DND-41 (cell line): ENCODE data around the gene CFAP43.

ENCODE experiments used
- ATAC-seq: fragments of 200-7000 bp; cut with Tn5 transposase; 3 replicates; pipeline ENCODE4 v1.9.1; 2021; ENCODE audit warnings: low read depth; ENCODE audit not compliant: insufficient read depth
- DNase-seq: peaks from one replicate; pipeline ENCODE4 v3.0.0-alpha.2; 2020
- H2AFZ ChIP-seq: 2 replicates; pipeline ENCODE4 v1.6.0; 2012; ENCODE audit warnings: low read depth, low read length
- H3K27ac ChIP-seq: 2 replicates; pipeline ENCODE4 v1.5.1; 2012; ENCODE audit warnings: low read length, inconsistent platforms
- H3K27me3 ChIP-seq: fragments of 200-600 bp; sonication (generic); 2 replicates; pipeline ENCODE4 v1.6.0; 2012; ENCODE audit warnings: low read length, mild to moderate bottlenecking, inconsistent platforms; ENCODE audit not compliant: insufficient read depth, poor library complexity
- H3K36me3 ChIP-seq: 2 replicates; pipeline ENCODE4 v1.5.1; 2012; ENCODE audit warnings: low read length, inconsistent platforms; ENCODE audit not compliant: insufficient read depth
- H3K4me1 ChIP-seq: 2 replicates; pipeline ENCODE4 v1.5.1; 2012; ENCODE audit warnings: mild to moderate bottlenecking, low read length; ENCODE audit not compliant: insufficient read depth
- H3K4me2 ChIP-seq: 2 replicates; pipeline ENCODE4 v1.6.0; 2012; ENCODE audit warnings: mild to moderate bottlenecking, moderate library complexity, low read length, inconsistent platforms; ENCODE audit not compliant: insufficient read depth
- H3K4me3 ChIP-seq, 2 experiments: fragments of 200-600 bp in 1 of 2; shearing (Covaris generic) in 1 of 2; 2 replicates each; pipeline ENCODE4 v1.5.1; 2012 to 2016; ENCODE audit warnings: inconsistent platforms in 2 of 2, low read length in 2 of 2, mild to moderate bottlenecking in 2 of 2, low read depth in 1 of 2, moderate library complexity in 1 of 2
- H3K79me2 ChIP-seq: 2 replicates; pipeline ENCODE4 v1.6.0; 2012; ENCODE audit warnings: low read length, inconsistent platforms; ENCODE audit not compliant: insufficient read depth
- H3K9ac ChIP-seq: 2 replicates; pipeline ENCODE4 v1.6.0; 2012; ENCODE audit warnings: low read depth, mild to moderate bottlenecking, inconsistent platforms, low read length, moderate library complexity
- H3K9me3 ChIP-seq: 2 replicates; pipeline ENCODE4 v1.5.1; 2012; ENCODE audit warnings: low read length, moderate library complexity, mild to moderate bottlenecking, inconsistent platforms; ENCODE audit not compliant: insufficient read depth, severe bottlenecking
- H4K20me1 ChIP-seq: 2 replicates; pipeline ENCODE4 v1.6.0; 2012; ENCODE audit warnings: low read length; ENCODE audit not compliant: insufficient read depth
- EZH2 ChIP-seq: IDR thresholded peaks from 3 replicates; pipeline ENCODE4 v1.6.1; 2012; ENCODE audit warnings: borderline replicate concordance, low read depth, mild to moderate bottlenecking, moderate library complexity, low read length, inconsistent platforms; ENCODE audit not compliant: severe bottlenecking
- TF ChIP-seq, protein P1 (sequence below): IDR thresholded peaks from 2 replicates; pipeline ENCODE4 v1.5.1; 2012; ENCODE audit warnings: borderline replicate concordance, low read length, moderate library complexity, mild to moderate bottlenecking; ENCODE audit not compliant: poor library complexity, severe bottlenecking; ENCODE audit errors: extremely low read depth

Gene CFAP43

DNA sequence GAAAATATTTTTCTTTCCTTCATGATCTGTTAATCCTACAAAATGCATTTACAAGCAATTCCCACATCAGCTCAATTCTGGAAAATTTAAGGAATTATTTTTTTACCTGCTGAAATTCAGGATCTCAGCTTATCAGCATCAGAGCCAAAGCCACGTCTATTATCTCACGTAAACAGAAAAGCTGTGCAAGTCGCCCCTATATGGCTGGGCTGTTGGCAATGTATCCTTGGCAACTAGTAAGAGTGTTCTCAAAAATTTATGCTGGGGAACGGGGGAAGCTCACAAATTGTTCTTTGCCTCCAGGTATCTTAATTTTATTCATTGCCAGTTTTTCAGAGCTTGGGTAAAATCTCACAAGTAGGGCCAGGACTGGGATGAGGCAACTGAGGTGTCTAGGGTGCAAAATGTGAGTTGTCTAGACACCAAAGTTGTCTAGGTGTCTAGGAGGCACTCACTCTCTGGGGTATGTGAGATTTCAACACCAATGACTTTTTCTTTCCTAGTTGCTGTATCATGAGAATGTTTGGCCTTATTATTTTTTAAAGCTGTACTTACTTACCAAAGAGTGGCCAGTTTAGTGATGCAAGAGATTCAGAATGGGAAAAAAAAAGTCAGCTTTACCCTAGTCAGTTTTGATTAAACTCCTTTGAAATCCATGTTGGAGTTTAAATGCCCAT lies 41.9 kb upstream of the CFAP43 start:
- H3K4me2 ChIP-seq = no peak overlapping the region
- H3K4me3 ChIP-seq = no peak overlapping the region
- H3K27me3 ChIP-seq = peaks cover 18% of the 10 kb centered on the region
- H3K4me1 ChIP-seq = peaks cover 7% of the 10 kb centered on the region
- H3K79me2 ChIP-seq = no peaks in the 10 kb centered on the region
- H3K27ac ChIP-seq = no peak overlapping the region
- H3K36me3 ChIP-seq = no peaks in the 10 kb centered on the region
- TF ChIP-seq, protein P1, sequence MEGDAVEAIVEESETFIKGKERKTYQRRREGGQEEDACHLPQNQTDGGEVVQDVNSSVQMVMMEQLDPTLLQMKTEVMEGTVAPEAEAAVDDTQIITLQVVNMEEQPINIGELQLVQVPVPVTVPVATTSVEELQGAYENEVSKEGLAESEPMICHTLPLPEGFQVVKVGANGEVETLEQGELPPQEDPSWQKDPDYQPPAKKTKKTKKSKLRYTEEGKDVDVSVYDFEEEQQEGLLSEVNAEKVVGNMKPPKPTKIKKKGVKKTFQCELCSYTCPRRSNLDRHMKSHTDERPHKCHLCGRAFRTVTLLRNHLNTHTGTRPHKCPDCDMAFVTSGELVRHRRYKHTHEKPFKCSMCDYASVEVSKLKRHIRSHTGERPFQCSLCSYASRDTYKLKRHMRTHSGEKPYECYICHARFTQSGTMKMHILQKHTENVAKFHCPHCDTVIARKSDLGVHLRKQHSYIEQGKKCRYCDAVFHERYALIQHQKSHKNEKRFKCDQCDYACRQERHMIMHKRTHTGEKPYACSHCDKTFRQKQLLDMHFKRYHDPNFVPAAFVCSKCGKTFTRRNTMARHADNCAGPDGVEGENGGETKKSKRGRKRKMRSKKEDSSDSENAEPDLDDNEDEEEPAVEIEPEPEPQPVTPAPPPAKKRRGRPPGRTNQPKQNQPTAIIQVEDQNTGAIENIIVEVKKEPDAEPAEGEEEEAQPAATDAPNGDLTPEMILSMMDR = no peak
- TF ChIP-seq EZH2 = no peak
- no peaks in the 10 kb centered on the region for H4K20me1 ChIP-seq
- H3K9me3 ChIP-seq = no peaks in the 10 kb centered on the region
- ATAC-seq = no peak
- no peak for DNase-seq
- no peak overlapping the region for H2AFZ ChIP-seq
- H3K9ac ChIP-seq = no peak overlapping the region

DNA sequence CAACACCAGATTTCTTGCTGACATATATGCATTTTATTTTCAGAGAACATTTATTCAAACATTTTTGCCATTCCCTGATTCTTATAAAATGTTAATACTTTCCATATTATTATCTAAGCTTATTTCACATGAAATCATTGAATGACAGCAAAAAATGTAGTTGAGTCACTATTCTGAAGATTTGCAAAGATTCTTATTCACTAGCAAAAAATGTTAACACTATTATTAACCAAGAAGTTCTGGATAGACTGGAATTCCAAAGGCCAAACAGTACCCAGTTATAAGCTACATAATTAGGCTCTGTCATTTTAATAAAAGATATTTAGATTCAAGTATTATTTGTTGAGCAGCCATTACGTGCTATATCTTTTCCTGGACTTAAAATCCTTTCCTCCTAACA lies 41.1 kb upstream of the CFAP43 start:
- peaks cover 4% of the 10 kb centered on the region for H3K36me3 ChIP-seq
- peaks cover 3% of the 10 kb centered on the region for H3K79me2 ChIP-seq
- no peak overlapping the region for H3K4me3 ChIP-seq
- TF ChIP-seq, protein P1 = no peak
- no peak for TF ChIP-seq EZH2
- no peak overlapping the region for H3K27ac ChIP-seq
- H2AFZ ChIP-seq = no peak overlapping the region
- peaks cover 10% of the 10 kb centered on the region for H3K4me1 ChIP-seq
- H3K9ac ChIP-seq = no peak overlapping the region
- H4K20me1 ChIP-seq = no peaks in the 10 kb centered on the region
- no peak overlapping the region for H3K4me2 ChIP-seq
- H3K9me3 ChIP-seq = no peaks in the 10 kb centered on the region
- no peak for ATAC-seq
- no peak for DNase-seq
- H3K27me3 ChIP-seq = peaks cover 18% of the 10 kb centered on the region

DNA sequence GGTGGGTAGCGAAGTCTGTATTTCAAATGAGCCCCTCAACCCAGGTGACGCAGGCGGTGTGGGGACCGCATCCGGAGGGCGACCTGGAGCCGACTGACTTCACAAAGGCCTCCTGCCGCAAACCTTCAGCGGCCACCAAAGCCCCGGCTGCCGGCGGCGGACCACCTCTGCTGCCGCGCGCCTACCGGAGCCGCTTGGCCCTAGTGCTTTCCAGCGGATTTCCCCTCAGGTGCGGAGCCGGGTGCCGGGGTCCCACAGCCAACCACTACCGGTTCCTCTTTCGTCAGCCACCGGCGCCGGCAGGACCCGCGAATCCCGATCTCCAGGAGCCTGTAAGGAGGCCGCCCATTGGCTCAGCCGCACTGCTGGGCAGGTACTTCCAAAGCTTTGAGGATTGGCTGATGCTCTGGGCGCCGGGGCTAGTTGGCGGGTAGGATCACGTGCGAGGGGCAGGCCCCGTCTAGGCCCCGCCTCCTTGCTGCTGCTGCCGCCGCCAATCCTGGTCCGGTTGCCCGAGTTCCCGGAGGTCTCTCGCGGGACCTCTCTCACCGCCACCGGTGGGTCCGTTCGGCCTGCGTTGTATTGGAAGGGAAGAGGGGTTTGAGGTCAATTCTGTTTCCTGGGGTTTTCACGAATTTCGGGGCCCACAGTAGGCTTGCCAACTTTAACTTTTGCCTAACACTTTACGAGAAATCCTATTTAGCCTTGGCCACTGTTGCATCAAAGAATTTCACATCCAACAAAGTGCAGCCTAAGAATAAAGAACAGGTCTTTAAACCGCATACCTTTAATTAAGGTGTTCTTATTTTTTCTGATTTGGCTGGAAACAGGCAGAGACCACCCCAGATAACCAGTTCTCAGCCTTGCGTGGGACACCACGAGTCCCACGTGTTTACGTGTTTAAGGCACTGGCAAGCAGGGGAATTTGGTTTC lies 36.8 kb upstream of the CFAP43 start, which contains the start of gene GSTO2:
GSTO2 (plus strand) TSS at position 472 of the 933 bp plus-strand sequence. CDS start 5,732 bp downstream, outside the sequence.
- H3K9me3 ChIP-seq = no peaks in the 10 kb centered on the region
- H3K36me3 ChIP-seq = peaks cover 45% of the 10 kb centered on the region
- H2AFZ ChIP-seq = peak within 1 kb of the TSS; percentile 92
- peaks cover 44% of the 10 kb centered on the region for H3K79me2 ChIP-seq
- H3K9ac ChIP-seq = peak within 1 kb of the TSS; percentile 73
- TF ChIP-seq, protein P1 = no peak
- TF ChIP-seq EZH2 = no peak
- peaks cover 5% of the 10 kb centered on the region; the same call in 1 of the 2 replicates for H4K20me1 ChIP-seq
- H3K27ac ChIP-seq = peak within 1 kb of the TSS; percentile 87
- peaks cover 2% of the 10 kb centered on the region for H3K27me3 ChIP-seq
- peak within 1 kb of the TSS; percentile 92 for H3K4me2 ChIP-seq
- peak within 1 kb of the TSS; percentile 61 to 62 for H3K4me3 ChIP-seq
- ATAC-seq = peak; percentile 98
- peak; percentile 99 for DNase-seq
- H3K4me1 ChIP-seq = peaks cover 39% of the 10 kb centered on the region
